Fibroblast of skin of left biceps (primary cell): Measurements from ENCODE around the gene TACC2.

Experiments
- DNase-seq, 2 experiments: peaks; one replicate each; pipeline ENCODE4 v3.0.0-alpha.2; 2013; ENCODE audit warnings: low read depth in 2 of 2

The TACC2 gene

GRCh38 chr10:122251459-122252255 lies 262.7 kb downstream of the TACC2 start:
- DNase-seq, result no peak

- DNase-seq, result no peak
These were observed 263.8 kb downstream of the TACC2 start for GRCh38 chr10:122252805-122253204.

GRCh38 chr10:122253605-122254004 lies 264.6 kb downstream of the TACC2 start:
- no peak for DNase-seq

GRCh38 chr10:122254831-122255230 lies 265.9 kb downstream of the TACC2 start:
- DNase-seq, result no peak

- DNase-seq, result no peak
These were observed 266.7 kb downstream of the TACC2 start for GRCh38 chr10:122255509-122256301.

- DNase-seq, result no peak
These were observed 268.1 kb downstream of the TACC2 start for GRCh38 chr10:122257041-122257440.

GRCh38 chr10:122258136-122259074 lies 269.4 kb downstream of the TACC2 start:
- DNase-seq, result no peak

GRCh38 chr10:122259075-122259466 lies 270.1 kb downstream of the TACC2 start:
- DNase-seq, result no peak

- DNase-seq, result no peak
These were observed 272.6 kb downstream of the TACC2 start for GRCh38 chr10:122261584-122261983.

- peak; percentile 88 to 90 for DNase-seq
These were observed 275.0 kb downstream of the TACC2 start for GRCh38 chr10:122263971-122264370.

- no peak for DNase-seq
These were observed 275.5 kb downstream of the TACC2 start for GRCh38 chr10:122264436-122264835.

- no peak for DNase-seq
These were observed 276.0 kb downstream of the TACC2 start for GRCh38 chr10:122264931-122265330.

- DNase-seq, result no peak
These were observed 276.9 kb downstream of the TACC2 start for GRCh38 chr10:122265896-122266295.

- DNase-seq, result no peak
These were observed 279.1 kb downstream of the TACC2 start for GRCh38 chr10:122267849-122268737.

- no peak for DNase-seq
These were observed 280.2 kb downstream of the TACC2 start for GRCh38 chr10:122269059-122269687.

- no peak for DNase-seq
These were observed 282.1 kb downstream of the TACC2 start, which contains the start of gene BTBD16 for GRCh38 chr10:122271076-122271475. Gene BTBD16 (plus strand): TSS chr10:122271296. CDS start chr10:122275082, 3,786 bp downstream.

GRCh38 chr10:122273966-122274545 lies 285.1 kb downstream of the TACC2 start:
- DNase-seq, result no peak

GRCh38 chr10:122276611-122277208 lies 287.7 kb downstream of the TACC2 start:
- no peak for DNase-seq

GRCh38 chr10:122277526-122278136 lies 288.7 kb downstream of the TACC2 start:
- no peak for DNase-seq
